ENCODE results near the gene FAM234B.

The FAM234B gene, protein sequence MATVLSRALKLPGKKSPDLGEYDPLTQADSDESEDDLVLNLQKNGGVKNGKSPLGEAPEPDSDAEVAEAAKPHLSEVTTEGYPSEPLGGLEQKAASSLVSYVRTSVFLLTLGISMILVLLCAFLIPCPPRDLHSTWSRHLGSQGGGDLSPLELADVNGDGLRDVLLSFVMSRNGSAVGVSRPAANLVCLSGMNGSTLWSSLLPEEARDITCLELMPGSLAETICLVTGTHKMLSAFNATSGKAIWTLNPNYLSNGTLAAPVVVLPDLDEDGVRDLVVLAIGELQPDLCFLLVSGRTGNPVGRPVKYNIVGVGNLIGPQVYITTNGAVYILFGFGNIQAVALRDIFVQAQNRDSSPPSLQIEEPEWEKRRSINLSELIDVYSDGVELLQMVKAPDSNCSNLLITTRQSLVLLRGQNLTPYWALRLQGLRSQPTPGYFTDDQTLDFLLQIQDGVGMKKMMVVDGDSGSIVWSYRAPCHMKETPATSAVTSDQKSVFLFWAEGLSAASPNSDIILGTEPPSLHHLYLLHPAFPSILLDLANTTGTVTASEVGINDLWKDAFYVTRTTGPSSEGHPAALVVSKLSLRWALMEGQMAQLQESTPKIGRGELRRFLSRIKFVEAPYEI

DNA sequence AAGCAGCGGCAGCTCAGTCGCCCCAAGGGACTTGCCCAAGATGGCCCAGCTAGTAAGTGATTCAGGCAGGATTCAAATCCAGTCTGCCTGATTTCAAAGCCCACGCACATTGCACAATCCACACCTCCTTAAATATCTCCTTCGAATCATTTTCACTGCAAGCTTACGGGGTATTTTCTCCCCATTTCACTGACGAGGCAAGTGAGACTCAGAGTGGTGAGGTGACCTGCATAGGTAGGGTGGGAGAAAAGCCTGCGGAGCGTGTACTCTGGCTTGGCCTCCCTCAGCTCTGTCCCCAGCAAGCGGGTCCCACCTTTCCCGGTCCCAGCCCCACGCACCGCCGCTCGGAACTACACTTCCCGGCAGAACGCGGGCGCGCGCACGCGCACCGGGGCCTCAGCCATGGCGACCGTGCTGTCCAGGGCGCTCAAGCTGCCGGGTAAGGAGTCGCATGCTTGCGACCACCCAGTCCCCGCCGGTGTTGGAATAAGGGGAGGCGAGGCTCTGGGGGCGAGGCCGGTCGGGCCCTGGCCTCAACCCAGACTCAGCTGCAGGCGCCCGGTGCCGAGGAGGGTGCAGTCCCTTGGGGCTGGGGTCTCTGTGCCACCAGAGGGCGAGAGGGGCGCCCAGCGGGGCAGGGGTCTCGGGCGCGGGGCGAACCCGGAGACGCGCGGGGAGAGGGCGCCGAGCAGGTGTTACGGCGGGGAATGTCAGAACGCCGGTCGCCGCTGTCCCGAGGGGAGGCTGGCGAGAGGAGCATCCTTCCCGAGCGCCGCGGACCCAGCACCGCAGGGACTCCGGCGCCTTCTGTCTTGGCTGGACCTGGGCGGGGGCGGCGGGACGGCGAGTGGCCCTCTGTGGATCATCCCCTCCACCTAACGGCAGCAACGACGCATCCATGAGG is at the start of gene FAM234B:
TSS of gene FAM234B (plus strand) at position 380 of the 904 bp plus-strand sequence. CDS start at position 403, 23 bp downstream.
- DNase-seq (ENCODE audit: low read depth) = peak; percentile 48

DNA sequence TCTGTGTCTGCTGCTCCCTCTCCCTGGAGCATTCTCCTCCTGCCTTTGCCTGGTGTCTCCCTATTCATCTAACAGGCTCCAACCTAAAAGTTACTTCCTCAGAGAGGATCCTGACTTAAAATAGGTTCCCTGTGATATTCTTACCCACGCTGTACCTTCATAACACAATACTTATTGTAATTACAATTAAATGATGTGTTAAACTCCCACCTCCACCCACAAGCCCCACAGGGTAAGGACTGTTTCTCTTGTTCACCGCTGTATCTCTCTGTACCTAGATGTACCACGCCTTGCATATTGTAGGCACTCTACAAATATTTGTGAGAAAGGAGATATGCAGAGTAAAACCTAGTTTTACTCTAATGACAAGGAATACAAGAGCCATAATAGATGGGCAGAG is 49.1 kb upstream of the FAM234B start:
- no peak for DNase-seq (ENCODE audit: low read depth)

DNA sequence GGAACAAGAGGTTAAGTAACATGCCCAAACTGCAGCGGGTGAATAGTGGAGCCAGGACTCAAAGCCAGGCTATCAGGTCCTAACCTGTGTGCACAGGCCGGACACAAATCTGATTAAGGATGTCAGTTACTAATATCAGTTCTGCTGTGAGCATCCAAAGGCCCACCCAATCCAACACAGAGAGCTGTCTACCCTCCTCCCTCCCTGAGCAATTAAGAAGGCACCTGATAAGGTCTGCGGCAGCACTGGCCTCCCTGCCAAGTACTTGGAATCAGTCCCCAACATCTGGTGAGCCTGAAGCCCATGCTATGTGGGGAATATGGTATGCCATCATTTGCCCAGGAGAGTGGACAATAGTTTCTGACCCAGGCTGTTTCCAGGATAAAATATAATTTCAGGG is 48.0 kb upstream of the FAM234B start:
- DNase-seq (ENCODE audit: low read depth) = no peak

DNA sequence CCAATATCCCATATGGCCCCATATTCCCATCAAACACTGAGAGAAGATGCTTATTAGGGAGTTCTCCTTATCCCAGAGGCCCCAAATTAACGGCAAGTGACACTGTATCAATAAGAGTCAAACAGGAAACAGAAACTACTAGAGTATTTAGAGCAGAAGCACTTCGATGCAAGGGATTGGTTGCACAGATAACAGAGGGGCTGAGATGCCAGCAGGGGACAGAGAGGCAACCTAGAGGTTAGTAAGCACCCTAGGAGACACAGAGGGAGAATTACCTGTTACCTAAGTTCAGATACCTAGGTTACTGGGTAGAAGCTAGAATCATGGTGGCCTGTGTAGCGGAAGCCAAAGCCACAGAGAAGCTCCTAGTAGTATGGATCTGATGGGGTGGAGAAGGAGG is 47.0 kb upstream of the FAM234B start:
- DNase-seq (ENCODE audit: low read depth) = no peak

DNA sequence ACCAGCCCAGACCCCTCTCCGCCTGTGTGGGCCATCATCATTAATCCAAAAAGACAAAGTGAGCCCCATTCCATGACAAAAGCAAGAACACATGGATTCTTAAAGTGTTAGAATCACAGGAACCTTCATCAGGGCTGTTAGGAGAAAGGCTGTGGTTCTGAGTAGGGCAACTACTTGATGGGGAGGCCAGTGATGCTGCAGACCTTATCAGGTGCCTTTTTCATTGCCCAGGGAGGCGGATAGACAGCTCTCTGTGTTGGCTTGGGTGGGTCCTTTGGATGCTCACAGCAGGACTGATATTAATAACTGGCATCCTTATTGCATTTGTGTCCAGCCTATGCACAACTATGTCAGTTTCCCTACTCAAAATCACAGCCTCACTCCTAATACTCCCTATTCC is 46.4 kb upstream of the FAM234B start:
- DNase-seq (ENCODE audit: low read depth) = no peak

DNA sequence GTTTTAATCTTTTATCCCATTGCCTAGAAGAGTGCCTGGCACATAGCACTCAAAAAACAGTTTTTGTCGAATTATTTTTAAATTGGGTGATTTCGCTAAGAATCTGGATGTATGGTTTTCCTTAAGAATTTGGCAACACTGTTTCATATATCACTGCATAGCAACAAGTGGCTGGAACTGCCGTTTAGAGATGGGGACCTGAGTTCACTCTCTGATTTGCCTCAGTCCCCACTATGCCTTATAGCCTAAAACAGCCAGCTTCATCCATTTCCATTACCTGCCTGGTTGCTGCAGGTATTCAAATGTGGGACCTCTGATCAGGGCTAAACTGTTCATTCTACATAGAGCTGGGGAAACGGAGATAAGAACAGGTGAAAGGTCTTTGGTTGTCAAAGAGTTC is 45.9 kb upstream of the FAM234B start:
- DNase-seq (ENCODE audit: low read depth) = no peak

DNA sequence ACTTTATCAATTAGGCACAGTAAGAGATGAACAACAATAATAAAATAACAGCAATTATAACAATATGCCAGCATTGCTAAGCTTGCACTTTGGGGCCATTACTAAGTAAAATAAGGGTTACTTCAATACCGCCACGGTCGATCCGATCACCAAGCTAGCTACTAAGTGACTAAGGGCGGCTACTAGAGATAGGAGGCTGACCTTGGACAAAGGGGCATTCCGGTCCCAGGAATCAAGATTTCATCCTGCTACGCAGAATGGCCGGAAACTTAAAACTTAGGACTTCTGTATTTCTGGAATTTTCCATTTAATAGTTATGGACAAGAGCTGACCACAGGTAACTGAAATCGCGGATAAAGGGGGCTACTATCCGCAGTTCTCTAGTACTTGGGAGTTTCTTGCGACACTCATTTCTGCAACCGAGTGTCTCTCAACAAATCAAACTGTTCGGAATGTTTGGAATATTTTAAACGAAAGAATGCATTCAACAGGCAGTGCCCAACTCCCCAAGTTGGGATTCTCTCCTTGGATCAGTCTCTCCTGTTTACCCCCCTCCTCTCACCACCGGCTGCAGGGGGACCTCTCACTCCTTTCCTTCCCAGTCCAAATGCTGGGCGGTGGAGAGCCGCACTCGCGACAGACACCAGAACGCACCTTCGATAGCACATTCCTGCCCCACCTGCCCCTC is 44.8 kb upstream of the FAM234B start:
- no peak for DNase-seq (ENCODE audit: low read depth)

DNA sequence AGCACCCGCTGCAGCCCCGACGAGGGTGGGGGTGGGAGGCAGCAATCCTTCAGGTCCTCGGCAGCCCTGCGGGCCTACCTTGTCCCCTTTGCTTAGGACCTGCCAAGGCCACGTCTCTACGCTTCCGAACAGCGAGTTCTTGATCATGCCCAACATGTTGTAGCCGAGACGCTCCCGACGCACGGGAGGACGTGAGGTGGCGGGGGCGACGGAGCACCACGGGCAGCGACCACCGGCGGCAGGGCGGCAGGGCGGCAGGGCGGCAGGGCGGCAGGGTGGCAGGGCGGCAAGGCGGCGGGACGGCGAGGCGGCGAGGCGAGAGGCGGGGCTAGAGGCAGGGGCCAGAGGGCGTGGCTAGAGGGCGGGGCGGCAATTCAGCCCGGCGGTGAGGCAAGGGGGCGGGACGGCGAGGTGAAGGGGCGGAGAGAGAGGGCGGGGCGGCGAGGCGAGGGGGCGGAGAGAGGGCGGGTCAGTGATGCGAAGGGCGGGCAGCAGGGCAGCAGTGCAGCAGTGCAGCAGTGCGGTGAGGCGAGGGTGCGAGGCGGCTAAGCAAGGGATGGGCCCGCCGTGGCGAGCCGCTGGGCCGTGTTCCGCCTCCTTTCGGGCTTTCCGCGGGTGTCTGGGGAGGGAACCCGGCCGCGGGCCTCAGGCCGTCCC is 44.1 kb upstream of the FAM234B start, which contains the start of gene HEBP1:
TSS of gene HEBP1 (minus strand) at position 307 of the 657 bp plus-strand sequence. CDS start at position 156, 151 bp downstream.
- DNase-seq (ENCODE audit: low read depth) = peak; percentile 97

DNA sequence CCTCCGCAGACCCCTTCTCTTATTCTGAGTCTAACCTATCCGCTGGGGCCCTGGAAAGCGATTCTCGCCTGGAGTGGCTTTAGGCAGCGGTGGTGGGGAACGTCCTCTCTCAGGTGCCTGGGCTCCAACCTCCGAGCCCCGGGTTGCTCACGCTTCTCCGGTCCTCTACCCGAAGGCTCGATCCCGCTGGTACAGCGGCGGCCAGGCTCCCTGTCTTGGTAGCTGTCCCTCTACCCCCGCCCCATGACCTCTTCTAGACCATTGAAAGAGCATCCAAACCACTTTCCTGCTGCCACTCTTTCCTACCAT is 43.6 kb upstream of the FAM234B start:
- no peak for DNase-seq (ENCODE audit: low read depth)

DNA sequence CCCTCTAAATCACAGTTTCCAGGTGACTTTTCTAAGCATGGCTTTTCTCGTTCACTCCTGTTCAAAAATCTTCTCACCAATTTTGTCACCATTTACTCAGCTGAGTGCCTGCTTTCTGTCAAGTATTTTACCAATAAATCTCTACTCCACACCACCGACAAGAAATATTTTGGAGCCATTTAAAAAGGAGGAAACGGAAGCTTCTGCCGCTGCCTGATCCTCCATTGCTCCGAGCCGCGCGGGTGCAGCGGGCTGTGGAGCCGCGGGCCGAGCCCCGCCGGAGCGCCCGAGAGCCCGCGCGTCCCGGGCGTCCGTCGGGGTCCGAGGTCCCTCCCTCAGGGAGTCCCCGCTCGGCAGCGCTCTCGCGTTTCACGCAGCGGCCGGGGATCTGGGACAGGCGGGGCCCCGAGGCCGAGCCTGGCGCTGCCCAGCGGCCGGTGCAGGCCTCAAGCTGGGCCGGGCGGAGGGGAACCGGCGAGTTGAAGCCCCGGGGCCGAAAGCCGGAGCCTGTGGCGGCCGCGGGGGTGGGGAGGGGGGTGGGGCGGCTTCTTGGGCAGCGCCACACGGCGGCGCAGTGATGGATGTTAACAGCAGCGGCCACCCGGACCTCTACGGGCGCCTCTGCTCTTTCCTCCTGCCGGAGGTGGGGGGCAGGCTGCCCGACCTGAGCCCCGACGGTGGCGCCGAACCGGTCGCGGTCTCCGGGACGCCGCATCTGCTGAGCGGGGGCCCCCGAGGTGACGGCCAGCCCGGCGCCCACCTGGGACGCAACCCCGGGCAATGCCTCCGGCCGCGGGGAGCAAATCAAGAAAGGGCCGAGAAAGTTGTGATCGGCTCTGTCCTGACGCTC is 43.0 kb upstream of the FAM234B start:
- no peak for DNase-seq (ENCODE audit: low read depth)

DNA sequence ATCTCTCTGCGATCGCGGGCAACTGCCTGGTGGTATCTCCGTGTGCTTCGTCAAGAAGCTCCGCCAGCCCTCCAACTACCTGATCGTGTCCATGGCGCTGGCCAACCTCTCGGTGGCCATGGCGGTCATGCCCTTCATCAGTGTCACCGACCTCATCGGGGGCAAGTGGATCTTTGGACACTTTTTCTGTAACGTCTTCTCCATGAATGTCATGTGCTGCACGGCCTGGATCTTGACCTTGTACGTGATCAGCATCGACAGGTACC is 42.5 kb upstream of the FAM234B start:
- DNase-seq (ENCODE audit: low read depth) = no peak

DNA sequence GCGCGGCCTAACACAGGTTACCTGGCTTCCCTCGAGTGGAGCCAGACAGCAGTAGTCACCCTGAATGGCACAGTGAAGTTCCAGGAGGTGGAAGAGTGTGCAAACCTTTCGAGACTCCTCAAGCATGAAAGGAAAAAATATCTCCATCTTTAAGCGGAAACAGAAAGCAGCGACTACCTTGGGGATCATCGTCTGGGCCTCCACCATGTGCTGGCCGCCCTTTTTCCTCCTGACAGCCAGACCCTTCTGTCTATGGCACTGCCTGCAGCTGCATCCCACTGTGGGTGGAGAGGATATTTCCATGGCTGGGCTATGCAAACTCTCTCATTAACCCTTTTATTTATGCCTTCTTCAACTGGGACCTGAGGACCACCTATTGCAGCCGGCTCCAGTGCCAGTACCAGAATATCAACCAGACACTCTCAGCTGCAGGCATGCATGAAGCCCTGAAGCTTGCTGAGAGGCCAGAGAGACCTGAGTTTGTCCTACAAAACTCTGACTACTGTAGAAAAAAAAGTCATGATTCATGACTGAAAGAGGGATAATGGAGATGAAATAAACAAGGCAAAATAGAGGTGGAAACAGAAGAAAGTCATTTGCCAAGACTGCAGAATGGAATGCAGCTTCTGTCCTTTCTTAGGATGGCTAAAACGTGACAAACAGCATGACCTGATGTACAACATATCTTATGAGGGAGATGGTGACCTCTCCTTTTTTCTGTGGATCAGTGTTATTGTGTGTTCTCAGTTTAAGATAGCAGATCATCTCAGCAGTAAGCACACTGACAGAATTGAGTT is 41.7 kb upstream of the FAM234B start:
- no peak for DNase-seq (ENCODE audit: low read depth)

DNA sequence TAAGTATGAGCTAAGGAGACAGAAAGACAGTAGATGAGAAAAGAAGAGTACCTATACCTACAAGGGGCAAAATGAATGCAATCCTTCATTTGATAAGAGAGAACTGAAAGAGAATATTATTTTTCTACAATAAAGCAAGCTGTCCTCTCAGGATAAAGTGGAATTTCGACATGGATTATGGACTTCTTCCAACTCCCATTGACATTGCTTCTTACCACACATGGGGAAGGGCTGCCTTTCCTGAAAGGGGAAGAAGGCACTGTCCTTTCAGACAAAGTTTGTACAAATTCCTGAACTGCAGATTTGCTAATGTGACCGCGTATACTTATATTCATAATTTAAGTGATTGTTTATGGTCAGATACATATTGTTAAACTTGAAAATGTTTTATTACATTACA is 39.8 kb upstream of the FAM234B start:
- DNase-seq (ENCODE audit: low read depth) = no peak

DNA sequence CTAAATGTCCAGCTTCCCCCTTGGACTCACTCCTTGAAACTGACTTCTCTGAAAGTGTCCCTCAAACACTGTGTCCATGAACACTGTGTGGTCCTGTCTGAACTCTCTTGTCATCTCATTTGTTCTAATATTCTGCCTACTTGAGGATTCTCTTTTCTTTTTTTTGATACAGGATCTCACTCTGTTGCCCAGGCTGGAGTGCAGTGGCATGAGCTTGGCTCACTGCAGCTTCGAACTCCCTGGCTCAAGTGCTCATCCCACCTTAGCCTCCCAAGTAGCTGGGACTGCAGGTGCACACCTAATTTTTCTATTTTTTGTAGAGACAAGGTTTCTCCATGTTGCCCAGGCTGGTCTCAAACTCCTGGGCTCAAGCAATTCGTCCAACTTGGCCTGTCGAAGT is 39.2 kb upstream of the FAM234B start:
- no peak for DNase-seq (ENCODE audit: low read depth)

DNA sequence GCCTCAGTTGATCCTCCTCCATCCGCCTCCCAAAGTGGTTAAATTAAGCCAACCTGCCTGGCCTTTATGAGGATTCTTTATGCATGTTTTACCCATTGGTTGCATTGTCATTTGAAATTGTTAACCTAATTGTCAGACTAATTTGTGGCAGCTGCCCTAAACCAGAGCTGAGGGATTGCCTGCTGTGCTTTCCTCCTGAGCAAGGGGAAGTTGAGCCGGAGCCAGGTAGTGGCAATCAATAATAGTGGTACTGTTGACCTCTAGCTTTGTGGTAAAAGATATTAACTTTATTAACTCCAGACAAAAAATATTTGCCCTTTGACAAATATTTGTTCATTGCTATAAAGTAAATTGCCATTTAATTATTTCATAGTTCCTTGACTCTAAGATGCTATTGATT is 38.5 kb upstream of the FAM234B start:
- no peak for DNase-seq (ENCODE audit: low read depth)

DNA sequence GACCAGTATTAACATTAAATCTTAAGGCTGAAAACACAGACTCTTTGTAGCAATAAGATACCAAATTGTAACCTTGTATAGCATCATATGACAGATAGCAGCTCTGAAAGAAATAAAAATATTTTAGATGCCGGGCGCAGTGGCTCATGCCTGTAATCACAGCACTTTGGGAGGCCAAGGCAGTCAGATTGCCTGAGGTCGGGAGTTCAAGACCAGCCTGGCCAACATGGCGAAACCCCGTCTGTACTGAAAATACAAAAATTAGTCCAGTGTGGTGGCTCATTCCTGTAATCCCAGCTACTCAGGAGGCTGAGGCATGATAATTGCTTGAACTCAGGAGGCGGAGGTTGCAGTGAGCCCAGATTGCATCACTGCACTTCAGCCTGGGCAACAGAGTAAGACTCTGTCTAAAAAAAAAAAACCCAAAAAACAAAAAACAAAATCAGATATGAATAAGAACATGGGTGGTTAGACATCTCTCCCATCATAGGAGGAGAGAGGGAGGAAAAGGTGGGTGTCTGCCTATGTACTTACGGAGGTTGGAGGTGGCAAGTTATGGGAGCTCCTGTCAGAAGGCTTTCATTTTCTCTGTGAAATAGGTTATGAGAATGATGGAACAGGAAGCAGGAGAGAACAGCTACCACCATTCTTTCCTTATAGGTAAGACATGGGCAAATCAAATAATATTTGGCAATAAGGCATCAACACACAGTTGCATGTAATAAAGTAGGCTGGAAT is 36.5 kb upstream of the FAM234B start:
- DNase-seq (ENCODE audit: low read depth) = no peak

DNA sequence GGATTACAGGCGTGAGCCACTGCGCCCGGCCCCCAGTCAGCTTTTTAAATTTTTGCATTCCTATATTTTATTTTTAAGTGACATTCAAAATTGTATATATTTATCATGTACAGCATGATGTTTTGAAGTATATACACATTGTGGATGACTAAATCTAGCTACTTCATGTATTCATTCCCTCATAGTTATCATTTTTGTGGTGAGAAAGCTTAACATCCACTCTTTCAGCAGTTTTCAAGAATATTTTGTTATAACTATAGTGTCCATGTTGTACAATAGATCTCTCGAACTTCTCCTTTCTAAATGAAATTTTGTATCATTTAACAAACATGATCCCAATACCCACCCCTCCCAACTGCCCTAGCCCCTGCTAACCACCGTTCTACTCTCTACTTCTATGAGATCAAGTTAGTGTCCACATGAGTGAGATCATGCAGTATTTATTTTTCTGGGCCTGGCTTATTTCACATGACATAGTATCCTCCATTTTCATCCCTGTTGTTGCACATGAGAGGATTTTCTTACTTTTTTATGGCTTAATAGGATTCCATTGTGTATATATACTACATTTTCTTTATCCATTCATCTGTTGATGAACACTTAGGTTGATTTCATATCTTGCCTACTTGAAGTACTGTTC is 35.3 kb upstream of the FAM234B start:
- no peak for DNase-seq (ENCODE audit: low read depth)

DNA sequence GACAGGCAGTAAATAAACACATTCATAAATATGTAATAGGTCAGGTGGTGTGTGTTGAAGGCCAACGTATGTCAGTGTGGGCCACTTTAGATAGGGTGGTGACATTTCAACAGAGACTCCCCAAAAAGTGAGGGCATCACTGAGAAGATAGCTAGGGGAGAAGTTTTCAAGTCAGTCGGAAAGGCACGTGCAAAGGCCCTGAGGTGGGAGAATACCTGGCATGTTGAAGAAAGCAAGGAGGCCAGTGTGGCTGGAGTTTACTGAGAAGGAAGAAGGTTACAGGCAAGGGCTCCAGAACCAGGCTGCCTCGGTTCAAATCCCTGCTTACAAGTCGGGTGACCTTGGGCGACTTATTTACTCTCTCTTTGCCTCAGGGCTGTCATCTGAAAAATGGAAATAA is 33.1 kb upstream of the FAM234B start:
- no peak for DNase-seq (ENCODE audit: low read depth)

DNA sequence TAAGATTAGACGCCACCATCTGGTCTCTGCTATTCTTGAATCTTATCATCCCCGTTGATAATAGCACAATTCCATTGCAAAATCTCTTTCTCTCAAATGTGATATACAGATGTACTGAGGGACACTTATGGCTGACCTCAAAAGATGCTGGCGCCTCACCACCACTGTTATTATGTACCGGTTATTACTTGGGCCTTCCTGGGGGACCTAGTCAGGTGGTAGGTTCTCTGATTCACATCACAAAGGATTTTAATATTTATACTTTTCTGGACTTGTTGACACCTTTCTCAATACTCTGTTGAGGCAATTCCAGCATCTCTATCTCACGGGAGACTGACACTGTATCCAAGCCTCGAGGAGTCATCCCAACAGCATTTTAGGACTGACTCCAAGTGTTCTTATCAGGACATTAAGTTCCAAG is 21.3 kb upstream of the FAM234B start:
- DNase-seq (ENCODE audit: low read depth) = no peak
